Effector memory CD8-positive, alpha-beta T cell (primary cell): ENCODE data around the gene SERPINB12.

Experiments used
- ATAC-seq: fragments of 150-1000 bp; cut with Tn5 transposase; replicated peaks from 2 replicates; pipeline ENCODE4 v1.10.0; 2021; ENCODE audit warnings: mild to moderate bottlenecking, moderate library complexity
- DNase-seq, 3 experiments: peaks; one replicate each; pipeline ENCODE4 v3.0.0; 2021
- H3K27ac Mint-ChIP-seq, 2 donors: one replicate each; pipeline ENCODE4 v1.8.0; 2022; ENCODE audit warnings: mild to moderate bottlenecking in 2 of 2, mixed read lengths in 2 of 2, moderate library complexity in 2 of 2
- H3K27me3 Mint-ChIP-seq, 2 donors: one replicate each; pipeline ENCODE4 v1.8.0; 2022; ENCODE audit warnings: mixed read lengths in 2 of 2
- H3K36me3 Mint-ChIP-seq: one replicate; pipeline ENCODE4 v1.8.0; 2022; ENCODE audit warnings: mild to moderate bottlenecking, moderate library complexity, mixed read lengths; ENCODE audit not compliant: insufficient read depth
- H3K4me1 Mint-ChIP-seq, 2 donors: one replicate each; pipeline ENCODE4 v1.8.0; 2022; ENCODE audit warnings: low read depth in 2 of 2, mixed read lengths in 2 of 2
- H3K4me3 Mint-ChIP-seq, 2 donors: one replicate each; pipeline ENCODE4 v1.8.0; 2022; ENCODE audit warnings: mild to moderate bottlenecking in 2 of 2, mixed read lengths in 2 of 2, moderate library complexity in 2 of 2
- H3K9me3 Mint-ChIP-seq, 2 donors: one replicate each; pipeline ENCODE4 v1.8.0; 2022; ENCODE audit warnings: mixed read lengths in 2 of 2

Gene SERPINB12

DNA sequence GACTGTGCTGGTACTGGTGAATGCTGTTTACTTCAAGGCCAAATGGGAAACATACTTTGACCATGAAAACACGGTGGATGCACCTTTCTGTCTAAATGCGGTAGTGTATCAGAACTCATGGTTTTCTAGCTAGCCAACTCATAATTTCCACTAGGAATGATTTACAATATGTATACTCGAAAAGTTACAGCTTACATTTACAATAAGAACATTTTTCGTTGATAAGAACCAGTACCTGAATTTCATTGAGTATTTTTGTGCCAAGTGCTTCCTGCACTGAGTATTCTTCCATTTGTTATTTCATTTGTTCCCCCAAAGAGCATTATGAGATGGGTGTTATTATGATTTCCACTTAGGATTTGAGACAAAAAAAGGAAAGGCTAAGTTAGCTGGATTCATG, 21.9 kb downstream of the SERPINB12 start:
- Mint-ChIP-seq H3K9me3 (no peaks in the 10 kb centered on the region), H3K4me1 (no peaks in the 10 kb centered on the region), H3K4me3 (no peak overlapping the region), H3K27me3 (peaks cover 32 to 58% of the 10 kb centered on the region in 2 donors), H3K36me3 (peaks cover 5% of the 10 kb centered on the region), H3K27ac (no peak overlapping the region)
- DNase-seq, result no peak
- ATAC-seq, result no peak

- H3K4me3 Mint-ChIP-seq, result no peak overlapping the region
- DNase-seq (no peak), ATAC-seq (no peak)
- no peaks in the 10 kb centered on the region for H3K9me3 Mint-ChIP-seq
- peaks cover 5% of the 10 kb centered on the region for H3K36me3 Mint-ChIP-seq
- no peaks in the 10 kb centered on the region for H3K4me1 Mint-ChIP-seq
- no peak overlapping the region for H3K27ac Mint-ChIP-seq
- H3K27me3 Mint-ChIP-seq, result peaks cover 27 to 55% of the 10 kb centered on the region in 2 donors
Measured at GRCh38 chr18:63564561-63564960, 22.4 kb downstream of the SERPINB12 start.

DNA sequence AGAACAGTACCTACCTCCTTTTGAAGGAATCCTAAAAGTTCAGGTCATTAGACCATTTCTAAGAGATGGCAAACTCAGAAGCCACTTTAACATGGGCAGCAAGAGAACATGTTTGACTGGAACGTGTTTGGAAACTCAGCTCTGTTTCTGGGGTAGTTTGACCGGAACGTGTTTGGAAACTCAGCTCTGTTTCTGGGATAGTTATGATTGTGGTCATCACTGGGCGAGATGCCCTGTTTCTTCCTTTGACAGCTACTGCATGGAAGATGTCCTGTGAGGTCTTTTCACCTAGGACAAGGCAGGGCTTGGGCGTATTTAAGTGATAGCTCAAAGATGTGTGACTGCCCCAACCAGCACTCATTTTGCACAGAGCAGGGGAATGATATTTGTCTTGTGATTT, 25.1 kb downstream of the SERPINB12 start:
- no peaks in the 10 kb centered on the region for H3K9me3 Mint-ChIP-seq
- no peak overlapping the region for H3K4me3 Mint-ChIP-seq
- DNase-seq (no peak), ATAC-seq (no peak)
- peaks cover 45 to 52% of the 10 kb centered on the region in 2 donors for H3K27me3 Mint-ChIP-seq
- H3K27ac Mint-ChIP-seq, result no peak overlapping the region
- peaks cover 5% of the 10 kb centered on the region for H3K36me3 Mint-ChIP-seq
- no peaks in the 10 kb centered on the region for H3K4me1 Mint-ChIP-seq

- no peaks in the 10 kb centered on the region for H3K4me1 Mint-ChIP-seq
- DNase-seq (no peak), ATAC-seq (no peak)
- peaks cover 46 to 50% of the 10 kb centered on the region in 2 donors for H3K27me3 Mint-ChIP-seq
- no peaks in the 10 kb centered on the region for H3K9me3 Mint-ChIP-seq
- no peak overlapping the region for H3K4me3 Mint-ChIP-seq
- H3K27ac Mint-ChIP-seq, result no peak overlapping the region
- H3K36me3 Mint-ChIP-seq, result peaks cover 5% of the 10 kb centered on the region
Measured at GRCh38 chr18:63567825-63568224, 25.7 kb downstream of the SERPINB12 start.

DNA sequence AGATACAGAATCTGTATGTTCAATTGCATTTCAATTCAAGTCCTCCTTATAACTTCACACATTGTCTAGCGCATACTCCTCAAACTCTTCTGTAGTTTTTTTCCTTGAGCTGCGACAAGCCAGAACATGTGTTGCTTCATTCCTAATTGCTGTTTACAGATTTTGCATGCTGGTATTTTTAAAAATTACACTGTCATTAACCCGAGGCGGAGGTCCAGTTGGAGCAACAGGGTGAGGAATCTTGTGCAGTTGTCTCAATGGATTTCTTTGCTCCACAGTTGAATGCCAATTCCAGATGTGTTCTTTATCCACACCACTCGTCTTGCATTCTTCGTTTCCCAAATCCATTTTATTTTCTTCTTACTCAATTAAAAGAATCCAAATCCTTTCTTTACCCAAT, 28.6 kb downstream of the SERPINB12 start:
- ATAC-seq (no peak), DNase-seq (no peak)
- Mint-ChIP-seq H3K4me1 (no peaks in the 10 kb centered on the region), H3K4me3 (no peak overlapping the region), H3K27me3 (peaks cover 27 to 51% of the 10 kb centered on the region in 2 donors), H3K36me3 (no peaks in the 10 kb centered on the region), H3K27ac (no peak overlapping the region), H3K9me3 (no peaks in the 10 kb centered on the region)

GRCh38 chr18:63575681-63576080, 33.5 kb downstream of the SERPINB12 start:
- Mint-ChIP-seq H3K4me3 (no peak overlapping the region), H3K9me3 (no peaks in the 10 kb centered on the region), H3K36me3 (no peaks in the 10 kb centered on the region), H3K27me3 (peaks cover 6 to 27% of the 10 kb centered on the region in 2 donors), H3K27ac (no peak overlapping the region), H3K4me1 (no peaks in the 10 kb centered on the region)
- DNase-seq (no peak), ATAC-seq (no peak)

DNA sequence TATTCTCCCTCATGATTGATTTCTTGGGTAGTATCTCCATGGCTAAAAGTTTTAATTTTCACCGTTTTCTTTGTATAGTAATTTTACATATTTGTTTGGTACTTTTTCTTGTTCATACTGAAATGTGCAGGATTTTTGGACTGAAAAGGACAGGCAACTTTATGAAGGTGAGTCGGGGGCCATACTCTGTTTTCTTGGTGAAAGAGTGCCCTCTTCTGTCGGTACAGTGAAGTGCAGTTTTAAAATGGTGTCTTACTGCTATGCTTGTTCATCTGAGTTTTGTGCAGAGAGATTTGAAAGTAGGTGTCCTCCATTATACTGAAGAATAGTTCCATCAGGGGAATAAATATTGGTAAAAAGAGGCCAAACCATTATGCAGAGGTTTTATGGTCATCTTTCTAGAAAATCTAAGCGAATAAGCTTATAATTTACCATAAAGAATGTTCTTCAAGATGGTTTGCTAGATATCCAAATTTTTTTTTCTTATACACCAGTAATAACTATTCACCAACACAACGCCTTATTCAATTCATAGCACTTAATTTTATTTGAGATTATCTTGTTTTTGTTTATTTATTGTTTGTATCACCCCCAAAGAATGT, 36.3 kb downstream of the SERPINB12 start:
- Mint-ChIP-seq H3K4me3 (no peak overlapping the region), H3K4me1 (no peaks in the 10 kb centered on the region), H3K27ac (no peak overlapping the region), H3K36me3 (no peaks in the 10 kb centered on the region), H3K9me3 (no peaks in the 10 kb centered on the region), H3K27me3 (peaks cover 6 to 24% of the 10 kb centered on the region in 2 donors)
- no peak for ATAC-seq
- DNase-seq, result no peak

DNA sequence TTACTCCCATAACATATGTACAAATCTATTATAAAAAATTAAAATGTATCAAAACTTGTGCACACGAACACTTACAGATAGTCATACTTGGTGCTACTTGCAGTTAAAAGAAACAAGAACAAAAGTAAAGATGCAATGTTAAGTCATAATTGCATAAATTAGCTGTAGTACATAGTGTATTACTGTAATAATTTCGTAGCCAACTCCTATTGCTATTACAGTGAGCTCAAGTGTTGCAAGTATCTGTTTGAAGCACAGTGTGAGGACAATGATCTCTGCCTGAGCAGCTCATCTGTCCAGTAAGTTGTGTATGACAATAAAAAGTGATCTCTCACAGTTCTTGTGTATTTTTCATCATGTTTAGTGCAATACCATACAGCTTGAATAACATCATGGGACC, 37.4 kb downstream of the SERPINB12 start:
- no peak for DNase-seq
- no peak overlapping the region for H3K4me3 Mint-ChIP-seq
- no peaks in the 10 kb centered on the region for H3K36me3 Mint-ChIP-seq

DNA sequence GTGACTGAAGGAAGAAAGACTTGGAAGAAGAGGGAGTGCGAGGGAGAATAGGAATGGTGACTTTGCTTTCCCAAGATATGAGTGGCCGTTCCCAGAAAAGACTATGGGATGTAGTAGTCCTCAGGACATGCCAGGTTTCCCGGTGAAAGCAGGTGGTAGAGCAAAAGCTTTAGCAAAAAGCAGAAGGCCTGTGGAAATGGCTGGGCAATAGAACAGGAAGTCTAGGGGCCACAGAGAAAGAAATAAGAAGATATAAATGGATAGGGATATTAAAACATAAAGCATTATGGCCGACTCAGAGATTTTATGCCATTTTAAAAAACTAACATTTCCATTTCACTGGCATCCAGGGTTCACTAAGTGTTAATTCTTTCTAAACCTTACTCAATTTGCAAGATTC, 43.8 kb downstream of the SERPINB12 start:
- H3K36me3 Mint-ChIP-seq, result no peaks in the 10 kb centered on the region
- no peak for DNase-seq

More for the DNA sequence above, 37.4 kb downstream of the SERPINB12 start:
- Mint-ChIP-seq H3K27ac (no peak overlapping the region), H3K9me3 (no peaks in the 10 kb centered on the region), H3K4me1 (no peaks in the 10 kb centered on the region), H3K27me3 (peaks cover 8 to 30% of the 10 kb centered on the region in 2 donors)
- no peak for ATAC-seq

DNA sequence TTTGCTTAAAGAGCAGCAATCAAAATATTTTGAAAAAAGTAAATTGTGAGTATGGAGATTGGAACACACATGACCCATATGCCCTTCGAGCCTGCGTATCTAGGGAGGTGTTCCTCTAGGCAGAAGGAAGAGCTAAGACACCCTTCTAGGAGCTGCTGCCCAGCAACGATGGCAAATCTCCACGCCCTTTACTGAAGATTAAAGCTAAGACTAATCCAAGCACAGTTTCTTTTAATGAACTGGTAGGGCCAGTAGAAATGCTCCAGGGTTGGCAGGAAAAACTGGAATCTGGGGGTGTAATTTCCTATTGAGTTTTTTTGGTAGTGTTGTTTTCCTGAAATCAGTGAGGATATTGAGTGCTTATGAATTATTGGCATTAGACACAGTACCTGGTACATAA, 44.3 kb downstream of the SERPINB12 start:
- Mint-ChIP-seq H3K36me3 (no peaks in the 10 kb centered on the region), H3K27me3 (peaks cover 18 to 32% of the 10 kb centered on the region in 2 donors), H3K4me1 (no peaks in the 10 kb centered on the region), H3K27ac (no peak overlapping the region), H3K9me3 (no peaks in the 10 kb centered on the region), H3K4me3 (no peak overlapping the region)
- DNase-seq (no peak), ATAC-seq (no peak)

More for the DNA sequence above, 43.8 kb downstream of the SERPINB12 start:
- Mint-ChIP-seq H3K27ac (no peak overlapping the region), H3K4me3 (no peak overlapping the region), H3K4me1 (no peaks in the 10 kb centered on the region), H3K27me3 (peaks cover 18 to 37% of the 10 kb centered on the region in 2 donors), H3K9me3 (no peaks in the 10 kb centered on the region)
- ATAC-seq, result no peak

GRCh38 chr18:63586966-63587365, 44.8 kb downstream of the SERPINB12 start, which contains the start of gene SERPINB13:
Gene SERPINB13 (plus strand): TSS chr18:63587343. CDS start chr18:63588668, 1,325 bp downstream.
- no peak for DNase-seq
- no peaks in the 10 kb centered on the region for H3K9me3 Mint-ChIP-seq
- peaks cover 18 to 32% of the 10 kb centered on the region in 2 donors for H3K27me3 Mint-ChIP-seq
- H3K27ac Mint-ChIP-seq, result no peak within 1 kb of the TSS
- H3K36me3 Mint-ChIP-seq, result no peaks in the 10 kb centered on the region
- no peak within 1 kb of the TSS for H3K4me3 Mint-ChIP-seq
- H3K4me1 Mint-ChIP-seq, result no peaks in the 10 kb centered on the region
- no peak for ATAC-seq

GRCh38 chr18:63588909-63589308, 46.7 kb downstream of the SERPINB12 start:
- Mint-ChIP-seq H3K9me3 (no peaks in the 10 kb centered on the region), H3K4me3 (no peak overlapping the region), H3K36me3 (no peaks in the 10 kb centered on the region), H3K27me3 (peaks cover 23 to 32% of the 10 kb centered on the region in 2 donors), H3K27ac (no peak overlapping the region), H3K4me1 (no peaks in the 10 kb centered on the region)
- ATAC-seq (no peak), DNase-seq (no peak)

GRCh38 chr18:63590373-63590772, 48.2 kb downstream of the SERPINB12 start:
- no peaks in the 10 kb centered on the region for H3K36me3 Mint-ChIP-seq
- no peak overlapping the region for H3K4me3 Mint-ChIP-seq
- ATAC-seq (no peak), DNase-seq (no peak)
- H3K27me3 Mint-ChIP-seq, result peaks cover 10 to 23% of the 10 kb centered on the region in 2 donors
- H3K27ac Mint-ChIP-seq, result no peak overlapping the region
- no peaks in the 10 kb centered on the region for H3K9me3 Mint-ChIP-seq
- no peaks in the 10 kb centered on the region for H3K4me1 Mint-ChIP-seq

DNA sequence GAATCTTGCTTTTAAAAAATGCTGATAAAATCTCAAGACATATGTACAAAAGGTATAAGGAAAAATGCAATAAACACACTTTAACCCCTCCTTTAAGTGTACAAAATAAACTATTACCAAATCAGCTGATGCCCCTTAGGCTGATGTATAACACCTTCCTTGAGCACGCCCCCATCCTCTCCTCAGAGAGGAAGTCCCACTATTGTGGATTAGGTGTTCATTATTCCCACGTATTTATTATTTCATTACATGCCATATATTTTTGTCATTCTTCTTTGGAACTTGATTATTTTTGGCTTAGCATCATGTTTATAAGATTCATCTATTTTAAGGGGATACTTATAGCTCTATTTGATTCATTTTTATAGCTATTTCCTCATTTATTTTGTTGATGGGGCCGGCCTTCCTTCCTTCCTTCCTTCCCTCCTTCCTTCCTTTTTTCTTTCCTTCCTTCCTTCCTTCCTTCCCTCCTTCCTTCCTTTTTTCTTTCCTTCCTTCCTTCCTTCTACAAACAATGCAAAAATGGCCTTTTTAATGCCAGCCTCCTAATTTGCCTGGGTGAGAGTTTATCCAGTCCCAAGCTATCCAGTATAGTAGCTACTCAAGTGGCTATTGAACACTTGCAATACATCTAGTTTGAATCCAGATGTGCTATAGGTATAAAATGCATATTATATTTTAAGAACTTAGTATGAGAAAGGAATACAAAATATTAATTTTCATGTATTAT, 49.0 kb downstream of the SERPINB12 start:
- Mint-ChIP-seq H3K9me3 (no peaks in the 10 kb centered on the region), H3K4me1 (no peaks in the 10 kb centered on the region), H3K27me3 (peaks cover 2 to 21% of the 10 kb centered on the region in 2 donors), H3K36me3 (no peaks in the 10 kb centered on the region), H3K4me3 (no peak overlapping the region), H3K27ac (no peak overlapping the region)
- ATAC-seq (no peak), DNase-seq (no peak)
